Measurements from ENCODE around the gene CLEC4C. TPM values are rescaled to one million over a fixed set of nuclear protein-coding genes. Genes with fewer than 3 reads are reported as not detected.

The CLEC4C gene
- total and polyA plus RNA-seq, 2 of the 8 experiments (the other 6 are each of a cell fraction or from before 2014, with no cell fraction given), result 0.76 TPM; not detected in 1

GRCh38 chr12:7694556-7695236 lies 52.5 kb downstream of the CLEC4C start:
- H3K79me2 ChIP-seq (ENCODE audit: control insufficient read depth in 1 of 2, insufficient read depth in 2 of 2, low read length in 2 of 2), result no peaks in the 10 kb centered on the region
- H2BK20ac ChIP-seq (ENCODE audit: low read length), result no peak overlapping the region
- H3K4me2 ChIP-seq (ENCODE audit: insufficient read depth in 1 of 2, low read depth in 2 of 2, low read length in 2 of 2), result peak overlapping the region; percentile 43 to 56; a peak in 3 of 4 replicates
- no peaks in the 10 kb centered on the region for H3K23me2 ChIP-seq (ENCODE audit: low read depth, low read length)
- H2AFZ ChIP-seq (ENCODE audit: low read length), result no peak overlapping the region
- no peak overlapping the region; the same call in 1 of the 2 replicates for H2BK12ac ChIP-seq (ENCODE audit: low read depth, low read length)
- no peak overlapping the region for H3K23ac ChIP-seq (ENCODE audit: insufficient read length)
- H3K56ac ChIP-seq (replicated peaks; ENCODE audit: insufficient read length, low read depth, low read length), result peak overlapping the region; percentile 52
- FAIRE-seq (no peak), DNase-seq (ENCODE audit: low read depth in 1 of 2, low spot score in 2 of 2) (peak in 1 of 2 experiments; percentile 53)
- peak overlapping the region; percentile 93; the same call in 1 of the 2 replicates for H2BK5ac ChIP-seq (ENCODE audit: low read depth, low read length)
- no peak overlapping the region for H4K8ac ChIP-seq (ENCODE audit: extremely low read depth, insufficient read depth, low read length)
- H3K14ac ChIP-seq (ENCODE audit: insufficient read length), result no peak overlapping the region
- no peak overlapping the region for H4K5ac ChIP-seq (ENCODE audit: insufficient read length, low read depth, low read length)
- peak overlapping the region; percentile 69 for H2BK120ac ChIP-seq (replicated peaks; ENCODE audit: low read depth, low read length)
- H3K27me3 ChIP-seq (replicated peaks in 1 of 4; ENCODE audit: control insufficient read depth in 3 of 4, extremely low read depth in 1 of 4, insufficient read depth in 3 of 4, low read length in 3 of 4), result no peaks in the 10 kb centered on the region
- no peaks in the 10 kb centered on the region for H4K20me1 ChIP-seq (replicated peaks in 1 of 2; ENCODE audit: control insufficient read depth in 1 of 2, insufficient read depth in 2 of 2, low read length in 2 of 2)
- H3K79me1 ChIP-seq (ENCODE audit: low read depth, low read length), result no peaks in the 10 kb centered on the region
- H3K36me3 ChIP-seq (ENCODE audit: control insufficient read depth in 2 of 4, insufficient read depth in 4 of 4, low read length in 3 of 4), result 0 out of 8 replicates have a peak, but pooled peaks cover 0 to 3% (median 0%) of the 10 kb centered on the region in 4 experiments
- H3K9me3 ChIP-seq (ENCODE audit: insufficient read depth in 2 of 2, low read depth in 1 of 2, low read length in 1 of 2), result no peaks in the 10 kb centered on the region
- ChIA-PET CTCF (ENCODE audit: partially characterized antibody) (interaction anchor here (0.6 to 2.5 kb wide), 8 partner anchors 11 to 111 kb away, joined by 3 to 9 read pairs (median 3); no protein-coding TSS in a partner anchor), POLR2A (ENCODE audit: partially characterized antibody) (interaction anchor here (0.6 to 1.9 kb wide), 5 partner anchors 12 to 437 kb away, joined by 3 to 5 read pairs (median 3); no protein-coding TSS in a partner anchor)
- H3K4me3 ChIP-seq (ENCODE audit: extremely low read depth in 1 of 4, insufficient read depth in 2 of 4, low read depth in 3 of 4, low read length in 4 of 4), result peak overlapping the region in 1 of 4 experiments; percentile 7; a peak in 1 of 8 replicates
- H3K9ac ChIP-seq (replicated peaks in 1 of 4; ENCODE audit: extremely low read depth in 1 of 4, low read depth in 3 of 4, low read length in 3 of 4), result no peak overlapping the region; a peak in 1 of 7 replicates
- peak overlapping the region; percentile 48 for H3K27ac ChIP-seq (ENCODE audit: low read depth, low read length)
- H3K4ac ChIP-seq (replicated peaks; ENCODE audit: insufficient read length, low read depth, low read length), result peak overlapping the region; percentile 38
- peaks cover 2 to 16% (median 9%) of the 10 kb centered on the region in 4 experiments; a peak in 6 of 7 replicates for H3K4me1 ChIP-seq (replicated peaks in 1 of 4; ENCODE audit: control insufficient read depth in 3 of 4, insufficient read depth in 4 of 4, low read length in 3 of 4)
- H2BK15ac ChIP-seq (ENCODE audit: low read length), result no peak overlapping the region
- H4K91ac ChIP-seq (replicated peaks; ENCODE audit: insufficient read length, low read length), result peak overlapping the region; percentile 71
- H3K18ac ChIP-seq (ENCODE audit: extremely low read depth, low read length), result 0 out of 2 replicates have a peak overlapping the region, but pooled peaks have one; percentile 21
- no peak overlapping the region for H2AK5ac ChIP-seq (ENCODE audit: low read depth, low read length)
- WGBS, 2 experiments (ENCODE audit: extremely low coverage in 1 of 2, insufficient coverage in 1 of 2, insufficient read length in 1 of 2, insufficient replicate concordance in 2 of 2, low coverage in 1 of 2, low lambda C conversion rate in 2 of 2, missing lambda C conversion rate in 1 of 2), result 22% methylated on average over 3 of the region's 3 CpGs; no CpG with 5 or more reads in 1 of the 2 experiments
- no peak for TF ChIP-seq CEBPB (IDR thresholded peaks at IDR 0.05; ENCODE audit: low read depth, low read length)
- TF ChIP-seq TAF1 (IDR thresholded peaks at IDR 0.05; ENCODE audit: low read depth, low read length), result no peak
- TF ChIP-seq, protein P1, sequence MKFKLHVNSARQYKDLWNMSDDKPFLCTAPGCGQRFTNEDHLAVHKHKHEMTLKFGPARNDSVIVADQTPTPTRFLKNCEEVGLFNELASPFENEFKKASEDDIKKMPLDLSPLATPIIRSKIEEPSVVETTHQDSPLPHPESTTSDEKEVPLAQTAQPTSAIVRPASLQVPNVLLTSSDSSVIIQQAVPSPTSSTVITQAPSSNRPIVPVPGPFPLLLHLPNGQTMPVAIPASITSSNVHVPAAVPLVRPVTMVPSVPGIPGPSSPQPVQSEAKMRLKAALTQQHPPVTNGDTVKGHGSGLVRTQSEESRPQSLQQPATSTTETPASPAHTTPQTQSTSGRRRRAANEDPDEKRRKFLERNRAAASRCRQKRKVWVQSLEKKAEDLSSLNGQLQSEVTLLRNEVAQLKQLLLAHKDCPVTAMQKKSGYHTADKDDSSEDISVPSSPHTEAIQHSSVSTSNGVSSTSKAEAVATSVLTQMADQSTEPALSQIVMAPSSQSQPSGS (IDR thresholded peaks at IDR 0.05; ENCODE audit: low read length), result no peak
- TF ChIP-seq HDAC2 (IDR thresholded peaks at IDR 0.05; ENCODE audit: borderline replicate concordance in 1 of 2, low read depth in 2 of 2, low read length in 2 of 2), result 0 out of 4 replicates have a peak, but pooled peaks of 1 of the 2 experiments have one; percentile 79
- TF ChIP-seq BCL11A (IDR thresholded peaks at IDR 0.05; ENCODE audit: low read depth in 2 of 2, low read length in 2 of 2), result peak in 1 of 2 experiments; percentile 72
